ENCODE measurements around the gene MMP8. TPM values are rescaled to one million over a fixed set of nuclear protein-coding genes. Genes with fewer than 3 reads are reported as not detected.

MMP8 gene
- not detected in 2 replicates for total RNA-seq

GRCh38 chr11:102724904-102725500 is at the start of gene MMP8:
Gene MMP8 (minus strand): TSS chr11:102724954. CDS start chr11:102724855, 99 bp downstream.

DNA sequence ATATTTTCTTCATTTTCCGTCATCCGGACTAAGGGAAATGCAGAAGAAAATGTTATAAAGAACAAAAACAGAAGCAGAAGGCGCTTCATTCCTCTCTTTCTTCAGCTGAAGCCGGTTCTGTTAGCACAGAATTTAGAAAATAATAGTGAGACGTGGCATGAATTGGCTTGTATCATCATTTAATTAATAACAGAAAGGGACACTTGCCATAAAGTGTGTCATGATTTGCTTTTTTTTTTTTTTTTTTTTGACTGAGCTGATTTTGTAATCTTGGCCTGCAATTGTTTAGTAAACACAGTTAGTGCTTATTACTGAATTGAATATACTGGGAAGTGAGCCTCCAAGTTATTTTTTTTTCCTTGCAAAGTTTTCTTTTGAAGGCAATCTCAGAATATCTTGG is 19.1 kb downstream of the MMP8 start, which contains the start of gene MMP27:
Gene MMP27 (minus strand): TSS at position 144 of the 400 bp plus-strand sequence. CDS start 55 bp downstream, at position 89.

Other genes starting within 250 kb of the MMP8 start
- not detected in 2 replicates for gene MMP7, start 194.2 kb downstream of the MMP8 start, total RNA-seq
- not detected in 2 replicates for gene MMP20, start 99.6 kb downstream of the MMP8 start, total RNA-seq
- gene MMP27, start 19.2 kb downstream of the MMP8 start, total RNA-seq, result not detected in 2 replicates
- 0.16 TPM in 1 of 2 replicates, not detected in the other for gene MMP10, start 55.7 kb upstream of the MMP8 start, total RNA-seq
- 1.1 and 1.5 TPM in 2 replicates for gene MMP1, start 73.2 kb upstream of the MMP8 start, total RNA-seq
- gene MMP3, start 118.7 kb upstream of the MMP8 start, total RNA-seq, result not detected in 2 replicates
- gene MMP12, start 150.0 kb upstream of the MMP8 start, total RNA-seq, result not detected in 2 replicates
- gene MMP13, start 230.8 kb upstream of the MMP8 start, total RNA-seq, result not detected in 2 replicates

All from cardiac atrium fibroblast (primary cell).